Measurements from ENCODE around the gene CACNA1D. TPM values are rescaled to one million over a fixed set of nuclear protein-coding genes. Genes with fewer than 3 reads are reported as not detected.
"Not testable (repeated sequence)": the region's sequence is repeated elsewhere in the genome, so short reads cannot be mapped to it uniquely, and the experiment has no call there.

The CACNA1D gene
- total RNA-seq, 2 donors from 2014 or later: 0.68 to 1.5 TPM

DNA sequence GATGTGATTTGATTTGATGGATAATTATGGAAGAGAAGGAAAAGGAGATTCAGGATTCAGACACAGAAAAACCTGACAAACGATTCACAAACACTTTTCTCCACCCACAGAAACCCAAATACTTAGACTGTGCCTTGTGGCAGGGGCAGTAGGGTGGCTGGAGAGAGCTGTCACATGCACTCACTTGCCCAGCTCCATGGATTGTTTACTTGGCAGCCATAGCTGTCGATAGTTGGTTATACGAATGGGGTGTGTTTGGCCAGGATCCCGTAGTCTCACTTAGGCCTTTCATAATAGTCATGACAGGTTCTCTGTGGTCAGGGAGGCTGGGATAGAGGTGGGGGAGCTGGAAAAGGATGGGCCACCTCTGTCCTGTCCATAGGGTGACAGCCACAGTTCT, 76.9 kb downstream of the CACNA1D start:
- ATAC-seq (ENCODE audit: insufficient number of reproducible peaks, low FRiP score, low read depth) (no peak), DNase-seq (ENCODE audit: low spot score) (no peak)
- Histone ChIP-seq H3K4me3 (no peak overlapping the region), H3K27ac (no peak overlapping the region), H3K4me1 (ENCODE audit: control insufficient read depth in 1 of 2, low read depth in 2 of 2) (no peaks in the 10 kb centered on the region), H3K36me3 (no peaks in the 10 kb centered on the region), H3K27me3 (replicated peaks; ENCODE audit: insufficient read depth) (no peaks in the 10 kb centered on the region), H3K9me3 (no peaks in the 10 kb centered on the region)
- TF ChIP-seq, protein P1, sequence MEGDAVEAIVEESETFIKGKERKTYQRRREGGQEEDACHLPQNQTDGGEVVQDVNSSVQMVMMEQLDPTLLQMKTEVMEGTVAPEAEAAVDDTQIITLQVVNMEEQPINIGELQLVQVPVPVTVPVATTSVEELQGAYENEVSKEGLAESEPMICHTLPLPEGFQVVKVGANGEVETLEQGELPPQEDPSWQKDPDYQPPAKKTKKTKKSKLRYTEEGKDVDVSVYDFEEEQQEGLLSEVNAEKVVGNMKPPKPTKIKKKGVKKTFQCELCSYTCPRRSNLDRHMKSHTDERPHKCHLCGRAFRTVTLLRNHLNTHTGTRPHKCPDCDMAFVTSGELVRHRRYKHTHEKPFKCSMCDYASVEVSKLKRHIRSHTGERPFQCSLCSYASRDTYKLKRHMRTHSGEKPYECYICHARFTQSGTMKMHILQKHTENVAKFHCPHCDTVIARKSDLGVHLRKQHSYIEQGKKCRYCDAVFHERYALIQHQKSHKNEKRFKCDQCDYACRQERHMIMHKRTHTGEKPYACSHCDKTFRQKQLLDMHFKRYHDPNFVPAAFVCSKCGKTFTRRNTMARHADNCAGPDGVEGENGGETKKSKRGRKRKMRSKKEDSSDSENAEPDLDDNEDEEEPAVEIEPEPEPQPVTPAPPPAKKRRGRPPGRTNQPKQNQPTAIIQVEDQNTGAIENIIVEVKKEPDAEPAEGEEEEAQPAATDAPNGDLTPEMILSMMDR (IDR thresholded peaks at IDR 0.05): no peak

- not testable (repeated sequence) for ATAC-seq (ENCODE audit: insufficient number of reproducible peaks, low FRiP score, low read depth); H3K36me3 ChIP-seq; H3K9me3 ChIP-seq; H3K27me3 ChIP-seq (replicated peaks; ENCODE audit: insufficient read depth); DNase-seq (ENCODE audit: low spot score); H3K27ac ChIP-seq; H3K4me3 ChIP-seq; H3K4me1 ChIP-seq (ENCODE audit: control insufficient read depth in 1 of 2, low read depth in 2 of 2)
These were observed 77.8 kb downstream of the CACNA1D start for GRCh38 chr3:53572184-53572583.

GRCh38 chr3:53577506-53577905, 83.1 kb downstream of the CACNA1D start:
- Histone ChIP-seq H3K27me3 (replicated peaks; ENCODE audit: insufficient read depth) (no peaks in the 10 kb centered on the region), H3K4me3 (no peak overlapping the region), H3K9me3 (no peaks in the 10 kb centered on the region), H3K27ac (no peak overlapping the region), H3K36me3 (no peaks in the 10 kb centered on the region), H3K4me1 (ENCODE audit: control insufficient read depth in 1 of 2, low read depth in 2 of 2) (no peaks in the 10 kb centered on the region)
- ATAC-seq (ENCODE audit: insufficient number of reproducible peaks, low FRiP score, low read depth) (no peak), DNase-seq (ENCODE audit: low spot score) (no peak)
- TF ChIP-seq, protein P1 (IDR thresholded peaks at IDR 0.05): no peak

DNA sequence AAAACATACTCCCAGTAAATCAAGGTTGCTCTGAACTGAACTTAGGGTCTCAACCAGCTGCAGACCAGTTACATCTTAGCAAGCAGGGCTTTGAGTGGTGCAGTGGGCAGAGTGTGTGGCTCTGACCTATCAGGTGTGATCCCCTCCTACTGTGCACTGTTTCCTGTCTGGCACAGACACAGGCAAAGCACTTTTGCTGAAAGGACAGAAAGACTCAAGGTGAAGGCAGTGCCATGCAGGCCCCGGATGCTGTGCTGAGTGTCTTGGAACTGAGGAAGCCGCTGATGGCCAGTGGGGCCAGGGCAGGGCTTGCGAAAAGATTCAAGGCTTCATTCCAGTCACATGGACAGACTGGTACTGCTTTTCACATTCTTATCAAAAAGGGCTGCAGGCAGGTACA, 85.2 kb downstream of the CACNA1D start:
- ATAC-seq (ENCODE audit: insufficient number of reproducible peaks, low FRiP score, low read depth) (no peak), DNase-seq (ENCODE audit: low spot score) (no peak)
- no peaks in the 10 kb centered on the region for H3K27me3 ChIP-seq (replicated peaks; ENCODE audit: insufficient read depth)
- no peaks in the 10 kb centered on the region for H3K36me3 ChIP-seq
- H3K9me3 ChIP-seq: no peaks in the 10 kb centered on the region
- TF ChIP-seq, protein P1 (IDR thresholded peaks at IDR 0.05): no peak
- H3K4me3 ChIP-seq: no peak overlapping the region
- no peak overlapping the region for H3K27ac ChIP-seq
- no peaks in the 10 kb centered on the region for H3K4me1 ChIP-seq (ENCODE audit: control insufficient read depth in 1 of 2, low read depth in 2 of 2)

GRCh38 chr3:53581671-53582070, 87.3 kb downstream of the CACNA1D start:
- Histone ChIP-seq H3K9me3 (no peaks in the 10 kb centered on the region), H3K27ac (no peak overlapping the region), H3K4me3 (no peak overlapping the region), H3K4me1 (ENCODE audit: control insufficient read depth in 1 of 2, low read depth in 2 of 2) (no peaks in the 10 kb centered on the region), H3K36me3 (no peaks in the 10 kb centered on the region), H3K27me3 (replicated peaks; ENCODE audit: insufficient read depth) (no peaks in the 10 kb centered on the region)
- DNase-seq (ENCODE audit: low spot score) (no peak), ATAC-seq (ENCODE audit: insufficient number of reproducible peaks, low FRiP score, low read depth) (no peak)
- TF ChIP-seq, protein P1 (IDR thresholded peaks at IDR 0.05): no peak

GRCh38 chr3:53583161-53583690, 88.8 kb downstream of the CACNA1D start:
- DNase-seq (ENCODE audit: low spot score) (no peak), ATAC-seq (ENCODE audit: insufficient number of reproducible peaks, low FRiP score, low read depth) (no peak)
- H3K4me1 ChIP-seq (ENCODE audit: control insufficient read depth in 1 of 2, low read depth in 2 of 2): no peaks in the 10 kb centered on the region
- H3K27me3 ChIP-seq (replicated peaks; ENCODE audit: insufficient read depth): no peaks in the 10 kb centered on the region
- no peaks in the 10 kb centered on the region for H3K9me3 ChIP-seq
- H3K36me3 ChIP-seq: no peaks in the 10 kb centered on the region
- TF ChIP-seq, protein P1 (IDR thresholded peaks at IDR 0.05): no peak
- no peak overlapping the region for H3K4me3 ChIP-seq
- H3K27ac ChIP-seq: no peak overlapping the region

All from thoracic aorta (tissue), 2 donors.